HG02678 (cell line): ENCODE results near the gene SCN11A.

Experiments
- ATAC-seq: cut with Tn5 transposase; IDR thresholded peaks from one replicate; pipeline ENCODE4 v1.9.1; 2021; ENCODE audit warnings: mild to moderate bottlenecking, moderate library complexity; ENCODE audit not compliant: unreplicated experiment

The SCN11A gene

DNA sequence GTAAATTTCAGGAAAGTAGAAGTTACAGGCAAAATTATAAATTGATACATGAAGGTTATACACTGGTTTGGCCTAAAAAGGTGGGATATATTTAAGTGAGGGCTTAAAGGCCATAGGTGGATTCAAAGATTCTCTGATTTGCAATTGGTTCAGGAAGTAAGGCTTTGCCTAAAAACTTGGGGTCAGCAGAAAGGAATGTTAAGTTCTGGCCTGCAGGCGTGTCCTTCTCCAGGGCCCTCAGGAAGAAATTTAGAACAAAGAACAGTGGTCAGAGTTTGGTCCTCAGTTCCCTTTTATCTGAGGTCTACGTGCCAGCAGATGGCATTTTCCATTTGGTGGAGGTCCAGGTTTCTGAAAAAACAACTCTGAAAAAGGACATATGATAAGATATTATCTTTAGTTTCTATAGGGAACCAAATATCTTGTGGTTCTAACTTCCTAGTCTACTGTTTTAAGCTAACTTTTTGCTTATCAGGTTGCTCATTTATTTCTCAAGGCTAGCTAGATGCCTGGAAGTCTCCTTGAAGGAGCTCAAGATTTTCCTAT, 40.5 kb downstream of the SCN11A start:
- ATAC-seq = no peak

DNA sequence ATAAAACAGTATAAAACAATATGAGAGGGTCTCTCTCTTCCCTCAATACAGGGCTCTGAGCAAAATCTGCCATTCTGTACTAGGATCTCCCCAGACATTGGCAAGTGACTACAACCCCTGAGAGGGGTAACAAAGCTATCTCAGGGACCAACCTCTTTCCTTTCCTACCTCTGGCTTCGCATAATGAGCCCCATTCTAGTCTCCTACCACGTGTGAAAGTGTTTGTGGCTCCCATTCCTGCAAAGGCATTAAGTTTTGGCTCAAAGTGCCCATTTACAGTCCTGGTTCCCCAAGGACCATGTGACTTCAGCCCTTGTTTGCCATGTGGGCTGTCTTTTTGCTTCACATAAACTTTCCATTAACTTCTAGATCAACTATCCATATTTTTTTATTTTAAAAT, 46.4 kb downstream of the SCN11A start:
- no peak for ATAC-seq
